Measurements from ENCODE around the gene COQ3. TPM values are rescaled to one million over a fixed set of nuclear protein-coding genes. Genes with fewer than 3 reads are reported as not detected.

COQ3 gene
- total RNA-seq, 1 donor from 2014 or later = 3.3 TPM

- H3K27me3 ChIP-seq (ENCODE audit: control insufficient read depth, insufficient read depth, low read length) = no peaks in the 10 kb centered on the region
- TF ChIP-seq CTCF (IDR thresholded peaks at IDR 0.05; ENCODE audit: insufficient read depth, low read length, poor library complexity, severe bottlenecking) = no peak
- H3K4me3 ChIP-seq (ENCODE audit: low read depth, low read length) = peak overlapping the region; percentile 62
- no peaks in the 10 kb centered on the region for H3K36me3 ChIP-seq (ENCODE audit: control insufficient read depth, insufficient read depth, low read length)
- DNase-seq (ENCODE audit: low read depth) = no peak
Measured at GRCh38 chr6:99348288-99349170, 45.5 kb downstream of the COQ3 start.

GRCh38 chr6:99347804-99348203 is 46.2 kb downstream of the COQ3 start:
- H3K27me3 ChIP-seq (ENCODE audit: control insufficient read depth, insufficient read depth, low read length) = no peaks in the 10 kb centered on the region
- no peaks in the 10 kb centered on the region for H3K36me3 ChIP-seq (ENCODE audit: control insufficient read depth, insufficient read depth, low read length)
- DNase-seq (ENCODE audit: low read depth) = no peak
- TF ChIP-seq CTCF (IDR thresholded peaks at IDR 0.05; ENCODE audit: insufficient read depth, low read length, poor library complexity, severe bottlenecking) = no peak
- no peak overlapping the region for H3K4me3 ChIP-seq (ENCODE audit: low read depth, low read length)

GRCh38 chr6:99346595-99346994 is 47.4 kb downstream of the COQ3 start:
- no peak overlapping the region for H3K4me3 ChIP-seq (ENCODE audit: low read depth, low read length)
- H3K27me3 ChIP-seq (ENCODE audit: control insufficient read depth, insufficient read depth, low read length) = no peaks in the 10 kb centered on the region
- no peaks in the 10 kb centered on the region for H3K36me3 ChIP-seq (ENCODE audit: control insufficient read depth, insufficient read depth, low read length)

DNA sequence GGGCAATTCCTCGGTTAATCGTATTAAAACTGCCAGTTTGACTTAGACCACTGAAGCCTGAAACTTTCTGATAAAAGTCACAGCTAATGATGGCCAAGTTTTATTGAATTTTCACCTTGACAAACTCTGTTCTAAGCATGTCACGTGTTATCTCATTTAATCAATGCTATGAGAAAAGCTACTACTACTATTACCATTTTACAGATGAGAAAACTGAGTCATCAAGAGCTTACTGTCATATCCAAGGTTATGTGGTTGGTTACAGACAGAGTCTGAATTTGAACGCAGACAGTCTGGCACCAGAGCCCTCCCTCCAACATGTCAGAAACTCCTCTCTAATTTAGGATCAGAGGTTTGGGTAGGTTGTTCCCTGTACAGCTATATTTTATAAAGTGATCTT is 48.8 kb downstream of the COQ3 start:
- DNase-seq (ENCODE audit: low read depth) = no peak
- H3K36me3 ChIP-seq (ENCODE audit: control insufficient read depth, insufficient read depth, low read length) = no peaks in the 10 kb centered on the region
- no peaks in the 10 kb centered on the region for H3K27me3 ChIP-seq (ENCODE audit: control insufficient read depth, insufficient read depth, low read length)
- H3K4me3 ChIP-seq (ENCODE audit: low read depth, low read length) = no peak overlapping the region
- no peak for TF ChIP-seq CTCF (IDR thresholded peaks at IDR 0.05; ENCODE audit: insufficient read depth, low read length, poor library complexity, severe bottlenecking)

More at GRCh38 chr6:99346595-99346994, 47.4 kb downstream of the COQ3 start:
- DNase-seq (ENCODE audit: low read depth) = no peak
- TF ChIP-seq CTCF (IDR thresholded peaks at IDR 0.05; ENCODE audit: insufficient read depth, low read length, poor library complexity, severe bottlenecking) = no peak

DNA sequence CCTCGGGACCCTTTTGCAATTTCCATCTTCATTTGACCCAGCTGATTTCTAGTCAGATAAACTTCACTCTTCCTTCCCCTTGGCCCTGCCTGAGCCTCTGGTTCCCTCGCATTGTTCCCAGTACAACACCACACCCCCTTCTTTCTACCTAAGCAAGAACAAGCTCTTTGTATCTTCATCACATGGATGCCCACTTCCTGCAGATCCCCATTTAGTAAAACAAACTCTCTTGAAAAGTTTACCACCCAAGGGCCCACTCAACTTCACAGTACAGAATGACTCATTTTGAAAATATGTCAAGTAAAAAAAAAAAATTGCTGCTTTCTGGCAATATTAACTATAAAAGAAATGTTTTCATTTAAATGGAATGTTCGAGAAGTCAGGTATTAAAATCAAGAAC is 49.7 kb downstream of the COQ3 start:
- no peak for TF ChIP-seq CTCF (IDR thresholded peaks at IDR 0.05; ENCODE audit: insufficient read depth, low read length, poor library complexity, severe bottlenecking)
- no peaks in the 10 kb centered on the region for H3K36me3 ChIP-seq (ENCODE audit: control insufficient read depth, insufficient read depth, low read length)
- peak; percentile 48 for DNase-seq (ENCODE audit: low read depth)
- H3K4me3 ChIP-seq (ENCODE audit: low read depth, low read length) = no peak overlapping the region
- no peaks in the 10 kb centered on the region for H3K27me3 ChIP-seq (ENCODE audit: control insufficient read depth, insufficient read depth, low read length)

Data from kidney epithelial cell (primary cell).